GM19238 (cell line): ENCODE results near the gene MTMR12.

Source experiments
- DNase-seq: peaks from one replicate; pipeline ENCODE4 v3.0.0; 2011; ENCODE audit warnings: low spot score; ENCODE audit not compliant: insufficient read length

Gene MTMR12

GRCh38 chr5:32312595-32313332 is at the start of gene MTMR12:
MTMR12 (minus strand) TSS chr5:32312939; CDS start chr5:32312838, 101 bp downstream.
- peak; percentile 98 for DNase-seq

GRCh38 chr5:32362527-32362926 is 49.8 kb upstream of the MTMR12 start:
- DNase-seq, result no peak

- DNase-seq, result no peak
These were observed 48.2 kb upstream of the MTMR12 start for GRCh38 chr5:32360906-32361305.

- no peak for DNase-seq
These were observed 45.9 kb upstream of the MTMR12 start for GRCh38 chr5:32358611-32359010.

GRCh38 chr5:32357658-32358057 is 44.9 kb upstream of the MTMR12 start:
- DNase-seq, result no peak

- DNase-seq, result no peak
These were observed 42.9 kb upstream of the MTMR12 start for GRCh38 chr5:32355686-32356085.

GRCh38 chr5:32353420-32353819 is 40.7 kb upstream of the MTMR12 start:
- DNase-seq, result no peak

- no peak for DNase-seq
These were observed 39.9 kb upstream of the MTMR12 start for GRCh38 chr5:32352685-32353084.

GRCh38 chr5:32346869-32347268 is 34.1 kb upstream of the MTMR12 start:
- DNase-seq, result no peak

- no peak for DNase-seq
These were observed 30.4 kb upstream of the MTMR12 start for GRCh38 chr5:32343058-32343672.

GRCh38 chr5:32342656-32343055 is 29.9 kb upstream of the MTMR12 start:
- no peak for DNase-seq

GRCh38 chr5:32339878-32340277 is 27.1 kb upstream of the MTMR12 start:
- no peak for DNase-seq

- DNase-seq, result no peak
These were observed 26.5 kb upstream of the MTMR12 start for GRCh38 chr5:32339198-32339597.

GRCh38 chr5:32332966-32333365 is 20.2 kb upstream of the MTMR12 start:
- DNase-seq, result no peak

GRCh38 chr5:32332361-32332760 is 19.6 kb upstream of the MTMR12 start:
- no peak for DNase-seq

GRCh38 chr5:32331935-32332274 is 19.2 kb upstream of the MTMR12 start:
- DNase-seq, result no peak

GRCh38 chr5:32331217-32331934 is 18.6 kb upstream of the MTMR12 start:
- DNase-seq, result no peak

GRCh38 chr5:32330126-32330971 is 17.6 kb upstream of the MTMR12 start:
- no peak for DNase-seq

- peak; percentile 60 for DNase-seq
These were observed 16.7 kb upstream of the MTMR12 start for GRCh38 chr5:32329395-32329834.

- DNase-seq, result no peak
These were observed 13.6 kb upstream of the MTMR12 start for GRCh38 chr5:32326216-32326772.

- DNase-seq, result no peak
These were observed 12.9 kb upstream of the MTMR12 start for GRCh38 chr5:32325616-32326015.
